GM12878 (cell line): ENCODE results near the gene EEF1A2. TPM values are rescaled to one million over a fixed set of nuclear protein-coding genes. Genes with fewer than 3 reads are reported as not detected.

ENCODE experiments used
- ATAC-seq: fragments of 200-7000 bp; cut with Tn5 transposase; 3 replicates; pipeline ENCODE4 v1.9.1; 2020; ENCODE audit warnings: mild to moderate bottlenecking, moderate library complexity
- Bru-seq: library from RNA; stranded (reverse); fragments of 400-500 nt; gene quantifications from one replicate; lab custom pipeline; 2021; lab: Mats Ljungman, UMichigan
- BruChase-seq, 2 experiments: library from RNA; stranded (reverse); fragments of 400-500 nt; gene quantifications; one replicate each; lab custom pipeline; 2021; lab: Mats Ljungman, UMichigan
- BruUV-seq: library from RNA; stranded (reverse); fragments of 400-500 nt; replicated peaks from 2 replicates; lab custom pipeline; 2021; lab: Mats Ljungman, UMichigan
- CTCF ChIA-PET: fragments of 300-600 bp; sonication (Branson Sonifier 250); formaldehyde crosslinking; extraction: SDS; loops from one replicate; lab custom pipeline; 2021; ENCODE audit warnings: inconsistent platforms; lab: Yijun Ruan, JAX
- POLR2A ChIA-PET: fragments of 350-600 bp; formaldehyde crosslinking; extraction: SDS; loops from one replicate; lab custom pipeline; 2021; ENCODE audit warnings: inconsistent platforms; lab: Charles Lee
- RAD21 ChIA-PET: fragments of 300-600 bp; sonication (Branson Sonifier 250); formaldehyde crosslinking; loops from one replicate; lab custom pipeline; 2023; ENCODE audit warnings: antibody characterized with exemption; ENCODE audit not compliant: unreplicated experiment; lab: Charles Lee
- SMC1A ChIA-PET: fragments of 300-600 bp; sonication (Branson Sonifier 250); formaldehyde crosslinking; loops from one replicate; lab custom pipeline; 2023; ENCODE audit not compliant: unreplicated experiment, uncharacterized antibody; lab: Charles Lee
- DNase-seq: peaks from one replicate; pipeline ENCODE4 v3.0.0-alpha.2; 2011; ENCODE audit warnings: low read depth, low spot score
- FAIRE-seq: peaks from 3 replicates; lab custom pipeline; 2011; peaks lifted over from hg19 to GRCh38; lab: Jason Lieb, UNC
- H2AFZ ChIP-seq: 2 replicates; pipeline ENCODE4 v1.6.0; 2011; ENCODE audit warnings: low read depth, low read length, control low read depth; ENCODE audit not compliant: control insufficient read depth
- H3K27ac ChIP-seq: 2 replicates; pipeline ENCODE4 v1.5.1; 2011; ENCODE audit warnings: control low read depth; ENCODE audit not compliant: control insufficient read depth, insufficient read depth
- H3K27me3 ChIP-seq, 2 experiments: replicated peaks in 1 of 2; 2 replicates each; pipeline versions ENCODE4 v1.6.0 to v1.6.1; 2011; ENCODE audit warnings: low read length in 1 of 2; ENCODE audit not compliant: control insufficient read depth in 2 of 2, insufficient read depth in 2 of 2
- H3K36me3 ChIP-seq, 2 experiments: 2 replicates each; pipeline ENCODE4 v1.5.1; 2011; ENCODE audit warnings: low read length in 1 of 2; ENCODE audit not compliant: control insufficient read depth in 2 of 2, insufficient read depth in 2 of 2
- H3K4me1 ChIP-seq: 2 replicates; pipeline ENCODE4 v1.6.1; 2011; ENCODE audit warnings: mild to moderate bottlenecking, low read length, moderate library complexity, mixed read lengths; ENCODE audit not compliant: control insufficient read depth, insufficient read depth
- H3K4me2 ChIP-seq: 2 replicates; pipeline ENCODE4 v1.6.0; 2011; ENCODE audit warnings: control low read depth; ENCODE audit not compliant: control insufficient read depth, insufficient read depth
- H3K4me3 ChIP-seq: fragments of 200-600 bp; sonication (generic); 2 replicates; pipeline ENCODE4 v1.5.1; 2016
- H3K79me2 ChIP-seq: 2 replicates; pipeline ENCODE4 v1.6.0; 2011; ENCODE audit warnings: low read length; ENCODE audit not compliant: control insufficient read depth, insufficient read depth
- H3K9ac ChIP-seq: 2 replicates; pipeline ENCODE4 v1.8.0; 2011; ENCODE audit warnings: low read length, control low read depth, mixed read lengths; ENCODE audit not compliant: control insufficient read depth, insufficient read depth
- H3K9me3 ChIP-seq: replicated peaks from 3 replicates; pipeline ENCODE4 v1.5.1; 2011; ENCODE audit warnings: mild to moderate bottlenecking, low read length; ENCODE audit not compliant: control insufficient read depth, insufficient read depth
- H4K20me1 ChIP-seq: 2 replicates; pipeline ENCODE4 v1.6.0; 2011; ENCODE audit not compliant: control insufficient read depth, insufficient read depth
- SMAD5 ChIP-seq: IDR thresholded peaks from 2 replicates; pipeline ENCODE4 v1.6.1; 2016; ENCODE audit warnings: antibody characterized with exemption, low read depth
- ZNF592 ChIP-seq: fragments of 450-650 bp; IDR thresholded peaks from 2 replicates; pipeline ENCODE4 v1.6.1; 2017; ENCODE audit warnings: mild to moderate bottlenecking, moderate library complexity
- WGBS: methylation state at CpG from one replicate; pipeline ENCODE4 v1.1.6; 2016; ENCODE audit warnings: low lambda C conversion rate; ENCODE audit not compliant: insufficient replicate concordance, insufficient coverage; ENCODE audit errors: missing lambda C conversion rate; 5-methylcytosine and 5-hydroxymethylcytosine counted together
- in situ Hi-C: fragments of 300-500 bp; cut with MboI; formaldehyde crosslinking; loops from 9 replicates; pipeline ENCODE4 v1.14.3; 2018; ENCODE audit warnings: mixed read lengths
- intact Hi-C: fragments of 100-400 bp; cut with micrococcal nuclease; formaldehyde crosslinking; loops from one replicate; pipeline ENCODE4 v1.14.2; 2022; ENCODE audit not compliant: unreplicated experiment
- long read RNA-seq, 2 experiments: library from polyadenylated mRNA; unstranded; transcript quantifications; one replicate each; pipeline ENCODE4 v2.0.0, GENCODE V29; 2019 to 2020
- polyA minus RNA-seq, 3 experiments: library from RNA; depleted of rRNA, polyadenylated mRNA; stranded (reverse); fragments of >200 nt; gene quantifications; 2 replicates each; pipeline ENCODE4 v1.2.3, GENCODE V29; 2011
- polyA plus RNA-seq, 11 experiments: library from polyadenylated mRNA; depleted of rRNA in 4 of 11; unstranded in 6 of 11; stranded (reverse) in 5 of 11; fragments of >200 nt; fragmentation: Nextera tagmentation in 4 of 11; fragmentation: Illumina TruSeq in 1 of 11; extraction: Ambion mirVana in 4 of 11; extraction: Trizol in 1 of 11; gene quantifications; 1 replicate in 1 of 11; 2 replicates in 10 of 11; pipeline versions ENCODE4 v1.2.1 to v1.2.3, GENCODE V29; 2011 to 2016; ENCODE audit warnings: inconsistent platforms in 2 of 11, missing spikeins in 2 of 11, low read depth in 1 of 11
- total RNA-seq, 4 experiments: library from RNA; depleted of rRNA in 3 of 4; stranded (reverse); fragments of >200 nt in 3 of 4; fragmentation: Illumina TruSeq in 1 of 4; extraction: Trizol in 1 of 4; gene quantifications; 2 replicates each; pipeline versions ENCODE4 v1.2.1 to v1.2.3, GENCODE V29; 2013 to 2021
- TF ChIP-seq, protein P1 (sequence below), 3 experiments: IDR thresholded peaks in 2 of 3; conservative IDR thresholded peaks in 1 of 3; 2 replicates each; pipeline ENCODE4 v1.5.1; 2011; ENCODE audit warnings: low read depth in 3 of 3, low read length in 3 of 3, mild to moderate bottlenecking in 3 of 3, control low read depth in 2 of 3, moderate library complexity in 2 of 3, inconsistent platforms in 1 of 3, mixed read lengths in 1 of 3; ENCODE audit not compliant: control insufficient read depth in 2 of 3, insufficient read depth in 1 of 3; ENCODE audit errors: extremely low read depth in 1 of 3

The EEF1A2 gene
- not detected in 2 replicates for total RNA-seq (2013; cell fraction: nucleolus; rRNA removed)
- total RNA-seq (2014; rRNA removed): not detected in 2 replicates
- total RNA-seq (2014; rRNA removed; fragmentation: Illumina TruSeq; extraction: Trizol): not detected in 2 replicates
- total RNA-seq (2021): 0.56 and 0.74 TPM in 2 replicates
- not detected for polyA plus RNA-seq (2011; ENCODE audit: low read depth)
- not detected in 2 replicates for polyA plus RNA-seq (2011; rRNA removed)
- polyA plus RNA-seq (2011; cell fraction: cytosol; rRNA removed): 0.04 TPM in 1 of 2 replicates, not detected in the other
- polyA plus RNA-seq (2011; cell fraction: nucleus; rRNA removed): 0.13 TPM in 1 of 2 replicates, not detected in the other
- 0.50 and 0.77 TPM in 2 replicates for polyA plus RNA-seq (2012)
- not detected in 2 replicates for polyA plus RNA-seq (2014; fragmentation: Illumina TruSeq; extraction: Trizol)
- not detected for polyA plus RNA-seq (2014; fragmentation: Nextera tagmentation; extraction: Ambion mirVana)
- not detected in 2 replicates for polyA plus RNA-seq (2014; rRNA removed)
- not detected for polyA plus RNA-seq (2016; fragmentation: Nextera tagmentation; extraction: Ambion mirVana)
- not detected in 2 replicates for polyA minus RNA-seq (2011; rRNA and poly(A)+ RNA removed)
- polyA minus RNA-seq (2011; cell fraction: cytosol; rRNA and poly(A)+ RNA removed): not detected in 2 replicates
- not detected in 2 replicates for polyA minus RNA-seq (2011; cell fraction: nucleus; rRNA and poly(A)+ RNA removed)
- percentile 11 among the genes with signal in this experiment for Bru-seq, nascent RNA
- BruChase-seq, experiment 1, labeled RNA remaining after a 6-hour chase: percentile 17 among the genes with signal in this experiment
- percentile 18 among the genes with signal in this experiment for BruChase-seq, experiment 2, labeled RNA remaining after a 2-hour chase
- long read RNA-seq, experiment 1: 0 reads
- long read RNA-seq, experiment 2: 0 reads

DNA sequence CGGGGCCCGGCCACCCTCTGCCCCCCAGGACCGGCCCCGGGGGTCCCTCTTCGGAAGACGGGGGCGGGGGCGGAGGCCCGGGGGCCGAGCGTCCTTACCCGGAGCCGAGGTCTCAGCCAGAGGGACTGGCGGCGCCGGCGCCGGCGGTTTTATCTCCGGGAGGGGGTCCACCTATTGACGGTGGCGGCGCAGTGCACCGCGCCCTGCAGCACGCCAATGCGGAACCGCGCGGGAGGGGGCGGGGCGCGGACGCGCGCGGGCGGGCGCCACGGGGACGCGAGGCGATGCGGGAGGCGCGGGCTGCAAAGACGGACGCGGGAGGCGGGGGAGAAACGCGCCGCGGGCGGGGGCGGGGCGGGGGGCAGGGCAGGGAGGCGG is at the start of gene EEF1A2:
EEF1A2 (minus strand) TSS at position 124 of the 378 bp plus-strand sequence. CDS start 1,320 bp downstream, outside the sequence.
- intact Hi-C loops: no loop called here
- Histone ChIP-seq H3K79me2 (no peaks in the 10 kb centered on the region), H3K9ac (no peak within 1 kb of the TSS), H3K9me3 (no peaks in the 10 kb centered on the region; the same call in 2 of the 3 replicates), H4K20me1 (no peaks in the 10 kb centered on the region), H3K4me1 (no peaks in the 10 kb centered on the region), H2AFZ (no peak within 1 kb of the TSS), H3K27ac (no peak within 1 kb of the TSS), H3K36me3 (no peaks in the 10 kb centered on the region), H3K27me3 (peaks cover 1 to 4% of the 10 kb centered on the region in 2 experiments; a peak in 3 of 4 replicates), H3K4me3 (no peak within 1 kb of the TSS), H3K4me2 (no peak within 1 kb of the TSS)
- in situ Hi-C loops: no loop called here
- no TSS peak for BruUV-seq
- CTCF ChIA-PET: no interaction called here
- POLR2A ChIA-PET: no interaction called here
- RAD21 ChIA-PET: no interaction called here
- ATAC-seq (no peak), DNase-seq (no peak), FAIRE-seq (no peak)
- SMC1A ChIA-PET: no interaction called here
- TF ChIP-seq ZNF592: no peak
- TF ChIP-seq SMAD5: no peak
- TF ChIP-seq, protein P1, sequence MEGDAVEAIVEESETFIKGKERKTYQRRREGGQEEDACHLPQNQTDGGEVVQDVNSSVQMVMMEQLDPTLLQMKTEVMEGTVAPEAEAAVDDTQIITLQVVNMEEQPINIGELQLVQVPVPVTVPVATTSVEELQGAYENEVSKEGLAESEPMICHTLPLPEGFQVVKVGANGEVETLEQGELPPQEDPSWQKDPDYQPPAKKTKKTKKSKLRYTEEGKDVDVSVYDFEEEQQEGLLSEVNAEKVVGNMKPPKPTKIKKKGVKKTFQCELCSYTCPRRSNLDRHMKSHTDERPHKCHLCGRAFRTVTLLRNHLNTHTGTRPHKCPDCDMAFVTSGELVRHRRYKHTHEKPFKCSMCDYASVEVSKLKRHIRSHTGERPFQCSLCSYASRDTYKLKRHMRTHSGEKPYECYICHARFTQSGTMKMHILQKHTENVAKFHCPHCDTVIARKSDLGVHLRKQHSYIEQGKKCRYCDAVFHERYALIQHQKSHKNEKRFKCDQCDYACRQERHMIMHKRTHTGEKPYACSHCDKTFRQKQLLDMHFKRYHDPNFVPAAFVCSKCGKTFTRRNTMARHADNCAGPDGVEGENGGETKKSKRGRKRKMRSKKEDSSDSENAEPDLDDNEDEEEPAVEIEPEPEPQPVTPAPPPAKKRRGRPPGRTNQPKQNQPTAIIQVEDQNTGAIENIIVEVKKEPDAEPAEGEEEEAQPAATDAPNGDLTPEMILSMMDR (IDR thresholded peaks at IDR 0.05 in 2 of 3, conservative IDR thresholded peaks at IDR 0.05 in 1 of 3; ENCODE audit: control insufficient read depth in 2 of 3, extremely low read depth in 1 of 3, insufficient read depth in 1 of 3, low read depth in 3 of 3, low read length in 3 of 3): peak in 1 of 3 experiments; percentile 6; a peak in 1 of 6 replicates
- WGBS: no CpG with 5 or more reads among the region's 58 CpGs
